AG09309 (cell line): ENCODE data around the gene KHDRBS2.

Experiments used
- DNase-seq: peaks from one replicate; pipeline ENCODE4 v3.0.0-alpha.2; 2010; ENCODE audit warnings: low read depth
- H3K4me3 ChIP-seq: 2 replicates; pipeline ENCODE4 v1.5.1; 2011; ENCODE audit warnings: mild to moderate bottlenecking, low read depth, low read length, moderate library complexity; ENCODE audit not compliant: control insufficient read depth
- TF ChIP-seq, protein P1 (sequence below): IDR thresholded peaks from 2 replicates; pipeline ENCODE4 v1.5.1; 2011; ENCODE audit warnings: mild to moderate bottlenecking, low read depth, low read length, inconsistent platforms; ENCODE audit not compliant: insufficient read depth, control insufficient read depth; ENCODE audit errors: missing control alignments

Gene KHDRBS2

GRCh38 chr6:61868507-61869080, 417.4 kb downstream of the KHDRBS2 start:
- no peak for DNase-seq
- TF ChIP-seq, protein P1, sequence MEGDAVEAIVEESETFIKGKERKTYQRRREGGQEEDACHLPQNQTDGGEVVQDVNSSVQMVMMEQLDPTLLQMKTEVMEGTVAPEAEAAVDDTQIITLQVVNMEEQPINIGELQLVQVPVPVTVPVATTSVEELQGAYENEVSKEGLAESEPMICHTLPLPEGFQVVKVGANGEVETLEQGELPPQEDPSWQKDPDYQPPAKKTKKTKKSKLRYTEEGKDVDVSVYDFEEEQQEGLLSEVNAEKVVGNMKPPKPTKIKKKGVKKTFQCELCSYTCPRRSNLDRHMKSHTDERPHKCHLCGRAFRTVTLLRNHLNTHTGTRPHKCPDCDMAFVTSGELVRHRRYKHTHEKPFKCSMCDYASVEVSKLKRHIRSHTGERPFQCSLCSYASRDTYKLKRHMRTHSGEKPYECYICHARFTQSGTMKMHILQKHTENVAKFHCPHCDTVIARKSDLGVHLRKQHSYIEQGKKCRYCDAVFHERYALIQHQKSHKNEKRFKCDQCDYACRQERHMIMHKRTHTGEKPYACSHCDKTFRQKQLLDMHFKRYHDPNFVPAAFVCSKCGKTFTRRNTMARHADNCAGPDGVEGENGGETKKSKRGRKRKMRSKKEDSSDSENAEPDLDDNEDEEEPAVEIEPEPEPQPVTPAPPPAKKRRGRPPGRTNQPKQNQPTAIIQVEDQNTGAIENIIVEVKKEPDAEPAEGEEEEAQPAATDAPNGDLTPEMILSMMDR, result no peak
- no peak overlapping the region for H3K4me3 ChIP-seq

DNA sequence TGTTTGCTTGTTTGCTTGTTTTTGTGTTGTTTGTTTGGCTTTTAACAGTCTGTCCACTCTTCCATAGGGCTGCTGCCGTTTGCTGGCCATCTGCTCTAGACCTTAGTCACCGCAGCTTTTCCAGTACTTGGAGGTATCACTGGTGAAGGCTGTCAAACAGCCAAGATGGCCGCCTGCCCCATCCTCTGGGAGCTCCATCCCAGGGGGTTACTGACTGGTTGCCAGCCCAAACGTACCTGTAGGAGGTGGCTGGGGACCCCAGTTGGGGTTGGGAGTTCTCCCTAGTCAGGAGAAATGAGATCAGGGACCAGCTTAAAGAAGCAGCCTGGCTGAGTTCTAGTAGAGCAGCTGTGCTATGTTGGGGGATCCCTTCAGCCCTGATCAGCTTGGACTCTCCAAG, 418.4 kb downstream of the KHDRBS2 start:
- TF ChIP-seq, protein P1, result no peak
- DNase-seq, result no peak
- H3K4me3 ChIP-seq, result no peak overlapping the region

GRCh38 chr6:61857541-61857940, 428.5 kb downstream of the KHDRBS2 start:
- DNase-seq, result no peak
- no peak overlapping the region for H3K4me3 ChIP-seq
- TF ChIP-seq, protein P1, result no peak

GRCh38 chr6:61841958-61842357, 444.1 kb downstream of the KHDRBS2 start:
- TF ChIP-seq, protein P1, result no peak
- no peak overlapping the region for H3K4me3 ChIP-seq
- no peak for DNase-seq

GRCh38 chr6:61835237-61835636, 450.8 kb downstream of the KHDRBS2 start:
- TF ChIP-seq, protein P1, result no peak
- no peak overlapping the region for H3K4me3 ChIP-seq
- no peak for DNase-seq

DNA sequence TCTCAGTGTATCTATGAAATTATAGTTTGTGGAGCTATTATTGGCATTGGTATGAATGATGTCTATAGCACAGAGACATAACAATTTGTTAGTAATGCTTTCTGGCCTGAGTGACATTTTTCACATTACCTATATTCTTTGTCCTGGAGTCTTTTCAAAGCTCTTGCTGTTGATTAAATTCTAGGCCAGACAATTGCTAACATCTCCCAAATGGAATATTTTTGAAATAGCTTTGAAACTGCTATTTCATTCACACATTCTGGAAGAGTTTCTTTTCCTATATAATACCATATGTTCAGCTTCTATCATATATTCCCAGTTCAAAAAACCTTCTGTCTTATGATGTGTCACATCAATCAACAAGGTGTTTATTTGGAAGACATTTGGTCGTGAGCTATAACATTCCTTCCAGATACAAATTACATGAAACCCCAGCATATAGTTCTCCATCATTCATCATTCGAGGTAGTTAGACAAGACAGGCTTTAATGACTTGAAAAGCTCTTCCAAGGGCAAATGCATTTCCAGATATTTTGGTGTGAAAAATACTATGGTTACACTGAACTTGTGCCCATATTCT, 452.8 kb downstream of the KHDRBS2 start:
- TF ChIP-seq, protein P1, result no peak
- H3K4me3 ChIP-seq, result no peak overlapping the region
- no peak for DNase-seq
